WTC11 (cell line): ENCODE results near the gene AFF3. TPM values are rescaled to one million over a fixed set of nuclear protein-coding genes. Genes with fewer than 3 reads are reported as not detected.

Experiments used
- ATAC-seq: fragments of 200-7000 bp; cut with Tn5 transposase; 2 replicates; pipeline ENCODE4 v1.10.0; 2021; ENCODE audit warnings: mild to moderate bottlenecking, moderate library complexity
- CTCF ChIA-PET: fragments of 300-600 bp; sonication (Branson Sonifier 250); formaldehyde crosslinking; loops from one replicate; lab custom pipeline; 2021; ENCODE audit warnings: antibody characterized with exemption; lab: Charles Lee
- POLR2A ChIA-PET: fragments of 350-600 bp; sonication (Branson Sonifier 250); formaldehyde crosslinking; loops from one replicate; lab custom pipeline; 2021; ENCODE audit warnings: antibody characterized with exemption; lab: Charles Lee
- DNase-seq: peaks from one replicate; pipeline ENCODE4 v3.0.0; 2021; ENCODE audit warnings: low spot score
- H3K27ac Mint-ChIP-seq: 2 replicates; pipeline ENCODE4 v1.8.0; 2021; ENCODE audit warnings: mixed read lengths
- H3K27me3 Mint-ChIP-seq: 2 replicates; pipeline ENCODE4 v1.8.0; 2021; ENCODE audit warnings: low read depth, mild to moderate bottlenecking, moderate library complexity, mixed read lengths
- H3K36me3 Mint-ChIP-seq: 2 replicates; pipeline ENCODE4 v1.8.0; 2021; ENCODE audit warnings: mixed read lengths
- H3K4me1 Mint-ChIP-seq: 2 replicates; pipeline ENCODE4 v1.8.0; 2022; ENCODE audit warnings: mixed read lengths
- H3K4me3 Mint-ChIP-seq: 2 replicates; pipeline ENCODE4 v1.8.0; 2021; ENCODE audit warnings: mild to moderate bottlenecking, moderate library complexity, mixed read lengths
- H3K9me3 Mint-ChIP-seq: 2 replicates; pipeline ENCODE4 v1.8.0; 2021; ENCODE audit warnings: mixed read lengths
- AFF4 ChIP-seq: sonication (generic); formaldehyde crosslinking; IDR thresholded peaks from 2 replicates; pipeline ENCODE4 v1.8.1; 2023; ENCODE audit warnings: mild to moderate bottlenecking, missing genetic modification reagents, borderline replicate concordance
- ATF2 ChIP-seq: sonication (generic); formaldehyde crosslinking; IDR thresholded peaks from 2 replicates; pipeline ENCODE4 v1.8.1; 2022; ENCODE audit warnings: low read depth, missing genetic modification reagents, borderline replicate concordance
- ATF6 ChIP-seq: sonication (generic); formaldehyde crosslinking; IDR thresholded peaks from 2 replicates; pipeline ENCODE4 v1.8.1; 2023; ENCODE audit warnings: mild to moderate bottlenecking, missing genetic modification reagents
- CREB1 ChIP-seq: sonication (generic); formaldehyde crosslinking; IDR thresholded peaks from 2 replicates; pipeline ENCODE4 v1.8.0; 2023; ENCODE audit warnings: mild to moderate bottlenecking, missing genetic modification reagents
- E2F4 ChIP-seq: sonication (generic); formaldehyde crosslinking; IDR thresholded peaks from 2 replicates; pipeline ENCODE4 v1.8.1; 2022; ENCODE audit warnings: low read depth, mild to moderate bottlenecking, moderate library complexity, missing genetic modification reagents, borderline replicate concordance
- ELF4 ChIP-seq: sonication (generic); formaldehyde crosslinking; IDR thresholded peaks from 2 replicates; pipeline ENCODE4 v1.8.1; 2022; ENCODE audit warnings: low read depth, mild to moderate bottlenecking, moderate library complexity, missing genetic modification reagents
- GTF2I ChIP-seq: fragments of 250-450 bp; sonication (Bioruptor Pico); conservative IDR thresholded peaks from 2 replicates; pipeline ENCODE4 v1.4.0; 2021; ENCODE audit warnings: mild to moderate bottlenecking
- HMGA2 ChIP-seq: fragments of 250-450 bp; sonication (Bioruptor Pico); IDR thresholded peaks from 2 replicates; pipeline ENCODE4 v1.4.0; 2021; ENCODE audit warnings: mild to moderate bottlenecking, moderate library complexity
- JAZF1 ChIP-seq: fragments of 250-450 bp; sonication (Bioruptor Pico); IDR thresholded peaks from 2 replicates; pipeline ENCODE4 v1.9.0; 2021; ENCODE audit warnings: moderate library complexity, mild to moderate bottlenecking, inconsistent platforms
- KAT7 ChIP-seq: sonication (generic); formaldehyde crosslinking; IDR thresholded peaks from 2 replicates; pipeline ENCODE4 v1.8.1; 2023; ENCODE audit warnings: missing genetic modification reagents, mild to moderate bottlenecking, borderline replicate concordance
- MAX ChIP-seq: sonication (generic); formaldehyde crosslinking; IDR thresholded peaks from 2 replicates; pipeline ENCODE4 v1.8.0; 2022; ENCODE audit warnings: mild to moderate bottlenecking, missing genetic modification reagents
- MLX ChIP-seq: sonication (generic); formaldehyde crosslinking; IDR thresholded peaks from 2 replicates; pipeline ENCODE4 v1.8.1; 2023; ENCODE audit warnings: mild to moderate bottlenecking, missing genetic modification reagents, moderate library complexity
- MXD4 ChIP-seq: fragments of 250-450 bp; sonication (Bioruptor Pico); IDR thresholded peaks from 2 replicates; pipeline ENCODE4 v1.8.0; 2021; ENCODE audit warnings: mild to moderate bottlenecking, moderate library complexity, borderline replicate concordance
- NFATC4 ChIP-seq: fragments of 250-450 bp; sonication (Bioruptor Pico); IDR thresholded peaks from 2 replicates; pipeline ENCODE4 v1.9.0; 2021; ENCODE audit warnings: mild to moderate bottlenecking
- NR2C2 ChIP-seq: sonication (generic); formaldehyde crosslinking; IDR thresholded peaks from 2 replicates; pipeline ENCODE4 v1.8.0; 2022; ENCODE audit warnings: mild to moderate bottlenecking, missing genetic modification reagents
- OVOL2 ChIP-seq: fragments of 250-450 bp; sonication (Bioruptor Pico); IDR thresholded peaks from 2 replicates; pipeline ENCODE4 v1.9.0; 2021; ENCODE audit warnings: mild to moderate bottlenecking, borderline replicate concordance
- SMAD4 ChIP-seq: sonication (generic); formaldehyde crosslinking; IDR thresholded peaks from 2 replicates; pipeline ENCODE4 v1.8.0; 2022; ENCODE audit warnings: mild to moderate bottlenecking, missing genetic modification reagents
- STAT6 ChIP-seq: sonication (generic); formaldehyde crosslinking; conservative IDR thresholded peaks from 2 replicates; pipeline ENCODE4 v1.8.1; 2023; ENCODE audit warnings: mild to moderate bottlenecking, low read depth, missing genetic modification reagents, moderate library complexity
- TP53 ChIP-seq: sonication (generic); formaldehyde crosslinking; IDR thresholded peaks from 2 replicates; pipeline ENCODE4 v1.8.1; 2023; ENCODE audit warnings: mild to moderate bottlenecking, missing genetic modification reagents
- ZNF219 ChIP-seq: sonication (generic); formaldehyde crosslinking; IDR thresholded peaks from 2 replicates; pipeline ENCODE4 v1.8.0; 2023; ENCODE audit warnings: missing genetic modification reagents, mild to moderate bottlenecking, borderline replicate concordance
- ZNF317 ChIP-seq: sonication (generic); formaldehyde crosslinking; IDR thresholded peaks from 2 replicates; pipeline ENCODE4 v1.8.1; 2023; ENCODE audit warnings: low read depth, mild to moderate bottlenecking, moderate library complexity, missing genetic modification reagents, borderline replicate concordance
- total RNA-seq: library from RNA; stranded (reverse); gene quantifications from 3 replicates; pipeline ENCODE4 v1.2.3, GENCODE V29; 2021

AFF3 gene
- total RNA-seq, 1 experiment from 2014 or later: 1.2 TPM

- TF ChIP-seq ELF4 (CRISPR knock-in tag) (no peak), TP53 (no peak), GTF2I (CRISPR knock-in tag) (no peak), E2F4 (no peak), MLX (no peak), ATF6 (no peak), ZNF317 (CRISPR knock-in tag) (no peak), OVOL2 (CRISPR knock-in tag) (no peak), HMGA2 (CRISPR knock-in tag) (no peak), AFF4 (CRISPR knock-in tag) (no peak), NFATC4 (CRISPR knock-in tag) (no peak), ZNF219 (CRISPR knock-in tag) (no peak), JAZF1 (CRISPR knock-in tag) (no peak)
- TF ChIP-seq, all 79 proteins: peak for 0
Observed at GRCh38 chr2:99898336-99899048, 243.9 kb downstream of the AFF3 start (continued).

GRCh38 chr2:99891428-99891780 is 251.0 kb downstream of the AFF3 start:
- H3K9me3 Mint-ChIP-seq: no peaks in the 10 kb centered on the region
- no peaks in the 10 kb centered on the region; the same call in 1 of the 2 replicates for H3K27me3 Mint-ChIP-seq
- DNase-seq (no peak), ATAC-seq (no peak)
- H3K27ac Mint-ChIP-seq: peak overlapping the region; percentile 37
- CTCF ChIA-PET: interaction anchor here (1.5 kb wide), 1 partner anchor 371 kb away, joined by 6 read pairs; no protein-coding TSS in a partner anchor
- no peak overlapping the region for H3K4me3 Mint-ChIP-seq
- POLR2A ChIA-PET: no interaction called here
- peaks cover 18% of the 10 kb centered on the region for H3K4me1 Mint-ChIP-seq
- H3K36me3 Mint-ChIP-seq: no peaks in the 10 kb centered on the region
- no peak for TF ChIP-seq NR2C2 (CRISPR knock-in tag)
- no peak for TF ChIP-seq SMAD4 (CRISPR knock-in tag)
- TF ChIP-seq CREB1 (CRISPR knock-in tag): no peak
- TF ChIP-seq MAX: no peak
- no peak for TF ChIP-seq KAT7 (CRISPR knock-in tag)
- TF ChIP-seq ATF2: no peak
- TF ChIP-seq MXD4 (CRISPR knock-in tag): no peak
- TF ChIP-seq STAT6: no peak
- no peak for TF ChIP-seq NFATC4 (CRISPR knock-in tag)
